Measurements from ENCODE around the gene STAC2.
A peak's percentile ranks its signal among the peaks of the same experiment; 100 is the strongest.

STAC2 gene

GRCh38 chr17:39231591-39232551 lies 6.1 kb upstream of the STAC2 start:
- DNase-seq (ENCODE audit: low read depth in 3 of 3) = peak in 1 of 3 experiments; percentile 32

GRCh38 chr17:39231091-39231561 lies 5.4 kb upstream of the STAC2 start:
- DNase-seq (ENCODE audit: low read depth in 3 of 3) = no peak

- DNase-seq (ENCODE audit: low read depth in 3 of 3) = no peak
These were observed 4.6 kb upstream of the STAC2 start for GRCh38 chr17:39230361-39230760.

GRCh38 chr17:39229274-39229913 lies 3.6 kb upstream of the STAC2 start:
- DNase-seq (ENCODE audit: low read depth in 3 of 3) = no peak

GRCh38 chr17:39227364-39227919 lies 1.7 kb upstream of the STAC2 start:
- no peak for DNase-seq (ENCODE audit: low read depth in 3 of 3)

GRCh38 chr17:39225959-39226683 lies 376 bp upstream of the STAC2 start:
- DNase-seq (ENCODE audit: low read depth in 3 of 3) = peak in 1 of 3 experiments; percentile 30

- no peak for DNase-seq (ENCODE audit: low read depth in 3 of 3)
These were observed 902 bp downstream of the STAC2 start for GRCh38 chr17:39224778-39225307.

GRCh38 chr17:39223907-39224777 lies 1.6 kb downstream of the STAC2 start:
- DNase-seq (ENCODE audit: low read depth in 3 of 3) = no peak

- no peak for DNase-seq (ENCODE audit: low read depth in 3 of 3)
These were observed 2.6 kb downstream of the STAC2 start for GRCh38 chr17:39222866-39223834.

- no peak for DNase-seq (ENCODE audit: low read depth in 3 of 3)
These were observed 3.6 kb downstream of the STAC2 start for GRCh38 chr17:39222151-39222550.

- DNase-seq (ENCODE audit: low read depth in 3 of 3) = no peak
These were observed 4.2 kb downstream of the STAC2 start for GRCh38 chr17:39221572-39221971.

- DNase-seq (ENCODE audit: low read depth in 3 of 3) = no peak
These were observed 6.0 kb downstream of the STAC2 start for GRCh38 chr17:39219647-39220154.

- DNase-seq (ENCODE audit: low read depth in 3 of 3) = no peak
These were observed 6.8 kb downstream of the STAC2 start for GRCh38 chr17:39218906-39219305.

GRCh38 chr17:39217734-39218369 lies 7.9 kb downstream of the STAC2 start:
- DNase-seq (ENCODE audit: low read depth in 3 of 3) = no peak

- no peak for DNase-seq (ENCODE audit: low read depth in 3 of 3)
These were observed 11.9 kb downstream of the STAC2 start for GRCh38 chr17:39213852-39214251.

- DNase-seq (ENCODE audit: low read depth in 3 of 3) = no peak
These were observed 12.8 kb downstream of the STAC2 start for GRCh38 chr17:39212841-39213480.

- DNase-seq (ENCODE audit: low read depth in 3 of 3) = no peak
These were observed 13.4 kb downstream of the STAC2 start for GRCh38 chr17:39212195-39212810.

- no peak for DNase-seq (ENCODE audit: low read depth in 3 of 3)
These were observed 15.7 kb downstream of the STAC2 start for GRCh38 chr17:39210093-39210434.

Data from stimulated activated CD4-positive, alpha-beta T cell treated with anti-CD3 and anti-CD28 coated beads, TNF-alpha, amount 100 ng/mL, for 4 hours (primary cell).